Stimulated activated naive CD8-positive, alpha-beta T cell treated with anti-CD3 and anti-CD28 coated beads, Interleukin-15, amount 100 ng/mL, for 72 hours (primary cell): ENCODE data around the gene ITGB2.

Experiments used
- ATAC-seq: fragments of 150-1000 bp; cut with Tn5 transposase; 2 replicates; pipeline ENCODE4 v1.10.0; 2021; ENCODE audit warnings: mild to moderate bottlenecking, moderate library complexity
- DNase-seq, 2 donors: peaks; one replicate each; pipeline ENCODE4 v3.0.0; 2021 to 2022
- H3K27ac Mint-ChIP-seq, 2 donors: one replicate each; pipeline ENCODE4 v1.8.0; 2022; ENCODE audit warnings: mild to moderate bottlenecking in 2 of 2, mixed read lengths in 2 of 2, moderate library complexity in 2 of 2
- H3K27me3 Mint-ChIP-seq: one replicate; pipeline ENCODE4 v1.8.0; 2022; ENCODE audit warnings: mixed read lengths
- H3K4me1 Mint-ChIP-seq: one replicate; pipeline ENCODE4 v1.8.0; 2022; ENCODE audit warnings: mild to moderate bottlenecking, mixed read lengths
- H3K4me3 Mint-ChIP-seq, 2 donors: one replicate each; pipeline ENCODE4 v1.8.0; 2022; ENCODE audit warnings: mild to moderate bottlenecking in 2 of 2, mixed read lengths in 2 of 2, moderate library complexity in 1 of 2
- H3K9me3 Mint-ChIP-seq, 2 donors: one replicate each; pipeline ENCODE4 v1.8.0; 2022; ENCODE audit warnings: mixed read lengths in 2 of 2

The ITGB2 gene

DNA sequence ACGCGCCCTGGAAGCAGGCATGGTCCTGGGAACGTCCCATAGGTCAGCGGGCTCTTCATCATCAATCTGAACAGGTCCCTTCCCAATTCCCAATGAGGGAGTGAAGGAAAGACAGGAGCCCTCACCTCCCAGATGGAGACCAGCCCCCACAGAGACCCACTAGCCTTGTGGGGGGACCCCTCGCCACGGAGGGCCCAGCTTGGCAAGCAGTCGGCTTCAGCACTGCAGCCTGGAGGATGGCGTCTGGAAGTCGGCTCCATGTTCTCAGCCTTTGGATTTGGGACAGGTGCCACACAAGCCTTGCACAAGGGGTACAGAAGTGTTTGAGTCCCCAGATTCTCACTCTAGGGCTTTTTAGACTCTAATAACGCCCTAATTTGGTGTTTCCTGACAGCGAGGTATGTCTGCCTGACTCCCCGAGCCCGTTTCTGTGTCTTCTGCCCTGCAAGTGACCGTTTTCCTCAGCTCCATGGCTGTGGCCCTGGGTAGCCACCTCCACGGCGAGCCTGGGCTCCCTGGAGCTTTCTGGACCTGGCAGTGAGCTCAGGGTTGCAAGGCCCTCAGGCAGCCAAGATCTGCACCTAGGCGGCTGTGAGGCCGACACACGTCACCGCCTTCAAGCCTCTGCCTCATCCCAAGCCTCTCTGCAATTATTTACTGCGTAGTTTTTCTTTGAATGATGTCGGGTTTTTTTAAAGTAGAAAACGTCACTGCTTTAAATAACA is 77.8 kb downstream of the ITGB2 start:
- H3K27ac Mint-ChIP-seq = no peak overlapping the region
- peaks cover 25% of the 10 kb centered on the region for H3K4me1 Mint-ChIP-seq
- peaks cover 21% of the 10 kb centered on the region for H3K27me3 Mint-ChIP-seq
- no peak for DNase-seq
- ATAC-seq = no peak
- no peak overlapping the region for H3K4me3 Mint-ChIP-seq
- no peaks in the 10 kb centered on the region for H3K9me3 Mint-ChIP-seq

GRCh38 chr21:44842087-44842486 is 78.6 kb downstream of the ITGB2 start:
- H3K9me3 Mint-ChIP-seq = no peaks in the 10 kb centered on the region
- no peak for ATAC-seq
- H3K27me3 Mint-ChIP-seq = peaks cover 21% of the 10 kb centered on the region
- no peak for DNase-seq
- peaks cover 19% of the 10 kb centered on the region for H3K4me1 Mint-ChIP-seq
- no peak overlapping the region for H3K4me3 Mint-ChIP-seq
- no peak overlapping the region for H3K27ac Mint-ChIP-seq

DNA sequence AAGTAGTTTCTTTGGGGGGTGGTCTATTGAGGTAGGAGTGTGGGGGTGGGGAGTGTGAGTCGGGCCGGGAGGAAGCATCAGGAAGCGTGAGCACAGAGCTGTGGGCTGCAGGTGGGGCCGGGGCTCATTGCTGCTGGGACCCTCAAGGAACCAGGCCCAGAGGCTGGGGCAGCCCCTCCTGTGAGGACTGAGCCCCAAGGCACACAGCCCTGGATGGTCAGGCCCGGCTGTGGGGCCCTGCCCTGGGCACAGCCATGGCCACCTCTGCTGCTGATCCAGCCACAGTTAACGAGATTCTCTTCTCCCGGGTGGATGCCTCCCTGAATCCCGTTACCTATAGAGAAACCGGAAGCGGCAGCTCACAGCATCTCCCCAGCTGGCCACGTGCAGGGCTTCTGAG is 79.9 kb downstream of the ITGB2 start:
- Mint-ChIP-seq H3K9me3 (no peaks in the 10 kb centered on the region), H3K27me3 (peaks cover 21% of the 10 kb centered on the region), H3K4me1 (peaks cover 5% of the 10 kb centered on the region), H3K4me3 (no peak overlapping the region), H3K27ac (no peak overlapping the region)
- DNase-seq (no peak), ATAC-seq (no peak)

DNA sequence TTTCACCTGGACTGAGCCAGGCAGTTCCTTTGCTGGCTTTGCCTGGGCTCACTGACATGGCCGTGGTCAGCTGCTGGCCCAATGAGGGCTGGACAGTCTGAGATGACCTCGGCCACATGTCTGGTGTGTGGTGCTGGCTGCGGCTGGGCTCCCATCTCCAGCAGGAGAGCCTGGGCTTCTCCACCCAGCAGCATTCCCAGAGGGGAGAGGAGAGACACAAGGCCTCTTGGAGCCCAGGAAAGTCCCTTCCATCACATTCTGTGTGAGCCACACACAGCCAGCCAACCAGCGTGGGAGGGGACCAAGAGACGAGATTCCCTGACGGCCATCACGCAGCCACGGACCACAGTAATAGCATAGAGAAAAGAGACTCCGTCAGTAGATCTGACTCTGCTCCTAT is 81.7 kb downstream of the ITGB2 start:
- no peaks in the 10 kb centered on the region for H3K9me3 Mint-ChIP-seq
- H3K4me1 Mint-ChIP-seq = no peaks in the 10 kb centered on the region
- peaks cover 12% of the 10 kb centered on the region for H3K27me3 Mint-ChIP-seq
- H3K27ac Mint-ChIP-seq = no peak overlapping the region
- no peak for ATAC-seq
- no peak for DNase-seq
- no peak overlapping the region for H3K4me3 Mint-ChIP-seq

GRCh38 chr21:44838039-44838895 is 82.4 kb downstream of the ITGB2 start:
- ATAC-seq (no peak), DNase-seq (no peak)
- no peaks in the 10 kb centered on the region for H3K4me1 Mint-ChIP-seq
- H3K9me3 Mint-ChIP-seq = no peaks in the 10 kb centered on the region
- H3K27me3 Mint-ChIP-seq = peaks cover 12% of the 10 kb centered on the region
- no peak overlapping the region for H3K27ac Mint-ChIP-seq
- H3K4me3 Mint-ChIP-seq = no peak overlapping the region

- Mint-ChIP-seq H3K27ac (no peak overlapping the region), H3K27me3 (peaks cover 8% of the 10 kb centered on the region), H3K9me3 (no peaks in the 10 kb centered on the region), H3K4me3 (no peak overlapping the region), H3K4me1 (no peaks in the 10 kb centered on the region)
- DNase-seq (no peak), ATAC-seq (no peak)
Observed at GRCh38 chr21:44837537-44837936, 83.2 kb downstream of the ITGB2 start.

GRCh38 chr21:44836666-44837471 is 83.8 kb downstream of the ITGB2 start:
- peaks cover 1% of the 10 kb centered on the region for H3K27me3 Mint-ChIP-seq
- DNase-seq (no peak), ATAC-seq (peak; percentile 34)
- H3K27ac Mint-ChIP-seq = peak overlapping the region; percentile 65 to 83
- H3K4me1 Mint-ChIP-seq = no peaks in the 10 kb centered on the region
- H3K9me3 Mint-ChIP-seq = no peaks in the 10 kb centered on the region
- no peak overlapping the region for H3K4me3 Mint-ChIP-seq

DNA sequence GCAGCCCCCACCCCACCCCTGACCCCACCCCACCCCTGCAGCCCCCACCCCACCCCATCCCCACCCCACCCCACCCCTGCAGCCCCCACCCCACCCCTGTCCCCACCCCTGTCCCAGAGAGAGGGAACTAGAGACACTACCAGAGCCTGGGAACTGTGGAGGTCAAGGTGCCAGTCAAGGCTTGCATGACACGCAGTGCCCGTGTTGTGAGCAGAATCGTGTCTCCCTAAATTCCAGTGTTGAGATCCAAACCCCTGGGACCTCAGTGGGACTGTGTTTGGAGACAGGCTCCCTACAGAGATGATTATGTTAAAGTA is 84.4 kb downstream of the ITGB2 start:
- H3K4me1 Mint-ChIP-seq = peaks cover 3% of the 10 kb centered on the region
- ATAC-seq = peak; percentile 39
- no peaks in the 10 kb centered on the region for H3K9me3 Mint-ChIP-seq
- H3K4me3 Mint-ChIP-seq = no peak overlapping the region
- no peak overlapping the region for H3K27ac Mint-ChIP-seq
- no peak for DNase-seq
- H3K27me3 Mint-ChIP-seq = no peaks in the 10 kb centered on the region
